WTC11 (cell line): Measurements from ENCODE around the gene SIRPB2. TPM values are rescaled to one million over a fixed set of nuclear protein-coding genes. Genes with fewer than 3 reads are reported as not detected.

Experiments used
- ATAC-seq: fragments of 200-7000 bp; cut with Tn5 transposase; 2 replicates; pipeline ENCODE4 v1.10.0; 2021; ENCODE audit warnings: mild to moderate bottlenecking, moderate library complexity
- CTCF ChIA-PET: fragments of 300-600 bp; sonication (Branson Sonifier 250); formaldehyde crosslinking; loops from one replicate; lab custom pipeline; 2021; ENCODE audit warnings: antibody characterized with exemption; lab: Charles Lee
- POLR2A ChIA-PET: fragments of 350-600 bp; sonication (Branson Sonifier 250); formaldehyde crosslinking; loops from one replicate; lab custom pipeline; 2021; ENCODE audit warnings: antibody characterized with exemption; lab: Charles Lee
- DNase-seq: peaks from one replicate; pipeline ENCODE4 v3.0.0; 2021; ENCODE audit warnings: low spot score
- H3K27ac Mint-ChIP-seq: 2 replicates; pipeline ENCODE4 v1.8.0; 2021; ENCODE audit warnings: mixed read lengths
- H3K27me3 Mint-ChIP-seq: 2 replicates; pipeline ENCODE4 v1.8.0; 2021; ENCODE audit warnings: low read depth, mild to moderate bottlenecking, moderate library complexity, mixed read lengths
- H3K36me3 Mint-ChIP-seq: 2 replicates; pipeline ENCODE4 v1.8.0; 2021; ENCODE audit warnings: mixed read lengths
- H3K4me1 Mint-ChIP-seq: 2 replicates; pipeline ENCODE4 v1.8.0; 2022; ENCODE audit warnings: mixed read lengths
- H3K4me3 Mint-ChIP-seq: 2 replicates; pipeline ENCODE4 v1.8.0; 2021; ENCODE audit warnings: mild to moderate bottlenecking, moderate library complexity, mixed read lengths
- H3K9me3 Mint-ChIP-seq: 2 replicates; pipeline ENCODE4 v1.8.0; 2021; ENCODE audit warnings: mixed read lengths
- ARID4B ChIP-seq: sonication (generic); formaldehyde crosslinking; IDR thresholded peaks from 2 replicates; pipeline ENCODE4 v1.8.0; 2023; ENCODE audit warnings: missing genetic modification reagents, mild to moderate bottlenecking, borderline replicate concordance
- CBFB ChIP-seq: sonication (generic); formaldehyde crosslinking; IDR thresholded peaks from 2 replicates; pipeline ENCODE4 v1.8.1; 2022; ENCODE audit warnings: mild to moderate bottlenecking, low read depth, missing genetic modification reagents
- CTCF ChIP-seq: fragments of 200-600 bp; IDR thresholded peaks from 2 replicates; pipeline ENCODE4 v1.8.0; 2022; ENCODE audit warnings: antibody characterized with exemption
- ESRRA ChIP-seq: sonication (generic); formaldehyde crosslinking; IDR thresholded peaks from 2 replicates; pipeline ENCODE4 v1.8.1; 2022; ENCODE audit warnings: mild to moderate bottlenecking, missing genetic modification reagents, borderline replicate concordance
- FOXJ3 ChIP-seq: sonication (generic); formaldehyde crosslinking; IDR thresholded peaks from 2 replicates; pipeline ENCODE4 v1.9.0; 2021; ENCODE audit warnings: missing genetic modification reagents, mild to moderate bottlenecking, borderline replicate concordance
- GRHL2 ChIP-seq: fragments of 250-450 bp; sonication (Bioruptor Pico); IDR thresholded peaks from 2 replicates; pipeline ENCODE4 v1.8.0; 2022; ENCODE audit warnings: mild to moderate bottlenecking, moderate library complexity; ENCODE audit not compliant: insufficient replicate concordance, severe bottlenecking
- GTF2I ChIP-seq: fragments of 250-450 bp; sonication (Bioruptor Pico); conservative IDR thresholded peaks from 2 replicates; pipeline ENCODE4 v1.4.0; 2021; ENCODE audit warnings: mild to moderate bottlenecking
- KAT7 ChIP-seq: sonication (generic); formaldehyde crosslinking; IDR thresholded peaks from 2 replicates; pipeline ENCODE4 v1.8.1; 2023; ENCODE audit warnings: missing genetic modification reagents, mild to moderate bottlenecking, borderline replicate concordance
- NFATC4 ChIP-seq: fragments of 250-450 bp; sonication (Bioruptor Pico); IDR thresholded peaks from 2 replicates; pipeline ENCODE4 v1.9.0; 2021; ENCODE audit warnings: mild to moderate bottlenecking
- NFE2L1 ChIP-seq: sonication (generic); formaldehyde crosslinking; IDR thresholded peaks from 2 replicates; pipeline ENCODE4 v1.8.1; 2023; ENCODE audit warnings: missing genetic modification reagents
- NFYB ChIP-seq: sonication (generic); formaldehyde crosslinking; conservative IDR thresholded peaks from 2 replicates; pipeline ENCODE4 v1.8.0; 2022; ENCODE audit warnings: low read depth, missing genetic modification reagents
- NR1H2 ChIP-seq: sonication (generic); formaldehyde crosslinking; IDR thresholded peaks from 2 replicates; pipeline ENCODE4 v1.9.0; 2021; ENCODE audit warnings: mild to moderate bottlenecking, moderate library complexity, missing genetic modification reagents
- NR2C2 ChIP-seq: sonication (generic); formaldehyde crosslinking; IDR thresholded peaks from 2 replicates; pipeline ENCODE4 v1.8.0; 2022; ENCODE audit warnings: mild to moderate bottlenecking, missing genetic modification reagents
- PRRX2 ChIP-seq: fragments of 250-450 bp; sonication (Bioruptor Pico); IDR thresholded peaks from 2 replicates; pipeline ENCODE4 v1.8.0; 2021; ENCODE audit warnings: mild to moderate bottlenecking
- TCF7 ChIP-seq: sonication (generic); formaldehyde crosslinking; IDR thresholded peaks from 2 replicates; pipeline ENCODE4 v1.8.0; 2022; ENCODE audit warnings: mild to moderate bottlenecking, low read depth, missing genetic modification reagents, moderate library complexity
- TEAD1 ChIP-seq: sonication (generic); formaldehyde crosslinking; IDR thresholded peaks from 2 replicates; pipeline ENCODE4 v1.8.0; 2022; ENCODE audit warnings: mild to moderate bottlenecking, missing genetic modification reagents
- TEAD4 ChIP-seq: sonication (generic); formaldehyde crosslinking; IDR thresholded peaks from 2 replicates; pipeline ENCODE4 v1.8.0; 2022; ENCODE audit warnings: mild to moderate bottlenecking, missing genetic modification reagents
- ZNF263 ChIP-seq: sonication (generic); formaldehyde crosslinking; IDR thresholded peaks from 2 replicates; pipeline ENCODE4 v1.8.1; 2022; ENCODE audit warnings: low read depth, mild to moderate bottlenecking, moderate library complexity, missing genetic modification reagents
- ZNF671 ChIP-seq: fragments of 250-450 bp; sonication (Bioruptor Pico); IDR thresholded peaks from 2 replicates; pipeline ENCODE4 v1.8.0; 2021; ENCODE audit warnings: mild to moderate bottlenecking
- ZSCAN18 ChIP-seq: fragments of 250-450 bp; sonication (Bioruptor Pico); IDR thresholded peaks from 2 replicates; pipeline ENCODE4 v2.1.2; 2022; ENCODE audit warnings: mild to moderate bottlenecking, moderate library complexity
- total RNA-seq: library from RNA; stranded (reverse); gene quantifications from 3 replicates; pipeline ENCODE4 v1.2.3, GENCODE V29; 2021
- TF ChIP-seq, protein P1 (sequence below): fragments of 250-450 bp; sonication (Bioruptor Pico); conservative IDR thresholded peaks from 2 replicates; pipeline ENCODE4 v1.9.0; 2021; ENCODE audit warnings: mild to moderate bottlenecking

SIRPB2 gene
- total RNA-seq, 1 experiment from 2014 or later = not detected

- TF ChIP-seq ARID4B = no peak
- TF ChIP-seq ESRRA (CRISPR knock-in tag) = no peak
- no peak for TF ChIP-seq CTCF
- TF ChIP-seq, protein P1, sequence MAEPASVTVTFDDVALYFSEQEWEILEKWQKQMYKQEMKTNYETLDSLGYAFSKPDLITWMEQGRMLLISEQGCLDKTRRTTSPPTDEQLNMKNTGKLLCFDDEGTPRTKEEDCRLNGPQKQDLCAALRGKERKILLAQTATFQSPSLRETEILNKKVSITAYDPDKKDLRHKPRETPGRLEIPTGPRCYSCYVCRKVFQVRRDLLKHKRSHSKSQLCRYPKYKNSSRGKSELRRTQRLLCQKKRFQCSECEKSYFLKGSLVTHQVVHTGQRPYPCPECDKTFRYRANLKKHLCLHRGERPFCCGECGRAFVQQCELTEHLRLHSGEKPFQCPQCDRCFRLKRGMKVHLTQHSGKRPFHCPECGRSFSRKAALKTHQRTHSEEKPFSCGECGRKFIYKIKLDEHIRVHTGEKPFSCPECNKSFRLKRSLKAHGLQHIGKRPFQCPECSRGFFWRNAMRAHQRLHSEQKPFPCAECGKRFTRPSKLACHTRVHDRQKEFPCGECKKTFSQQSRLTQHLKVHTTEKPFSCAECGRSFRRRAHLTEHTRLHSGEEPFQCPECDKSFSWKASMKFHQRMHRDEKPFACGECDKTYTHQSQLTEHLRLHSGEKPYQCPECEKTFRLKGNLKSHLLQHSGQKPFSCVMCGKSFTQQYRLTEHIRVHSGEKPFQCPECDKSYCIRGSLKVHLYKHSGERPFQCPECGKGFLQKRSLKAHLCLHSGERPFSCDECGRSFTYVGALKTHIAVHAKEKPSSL (CRISPR knock-in tag) = no peak
Measured at GRCh38 chr20:1450926-1451491, 40.2 kb downstream of the SIRPB2 start (continued).

- ATAC-seq (no peak), DNase-seq (no peak)
- Mint-ChIP-seq H3K36me3 (peaks cover 97% of the 10 kb centered on the region), H3K4me3 (no peak overlapping the region), H3K9me3 (peaks cover 16% of the 10 kb centered on the region), H3K27me3 (no peaks in the 10 kb centered on the region), H3K4me1 (no peaks in the 10 kb centered on the region), H3K27ac (no peak overlapping the region)
- POLR2A ChIA-PET = no interaction called here
- CTCF ChIA-PET = interaction anchor here (1.0 to 1.2 kb wide), 2 partner anchors 12 to 264 kb away, joined by 3 to 4 read pairs; no protein-coding TSS in a partner anchor
- TF ChIP-seq CBFB (CRISPR knock-in tag) = no peak
- TF ChIP-seq ZNF671 (CRISPR knock-in tag) = no peak
- no peak for TF ChIP-seq TCF7
- TF ChIP-seq NR2C2 (CRISPR knock-in tag) = no peak
- TF ChIP-seq NFE2L1 (CRISPR knock-in tag) = no peak
- no peak for TF ChIP-seq ZNF263 (CRISPR knock-in tag)
- TF ChIP-seq PRRX2 (CRISPR knock-in tag) = no peak
- no peak for TF ChIP-seq NFATC4 (CRISPR knock-in tag)
- TF ChIP-seq GRHL2 = no peak
- TF ChIP-seq GTF2I (CRISPR knock-in tag) = no peak
- no peak for TF ChIP-seq ZSCAN18 (CRISPR knock-in tag)
- TF ChIP-seq CTCF = no peak
- no peak for TF ChIP-seq NR1H2 (CRISPR knock-in tag)
- TF ChIP-seq FOXJ3 (CRISPR knock-in tag) = no peak
- no peak for TF ChIP-seq KAT7 (CRISPR knock-in tag)
- no peak for TF ChIP-seq TEAD1 (CRISPR knock-in tag)
- no peak for TF ChIP-seq TEAD4 (CRISPR knock-in tag)
- TF ChIP-seq NFYB = no peak
Measured at GRCh38 chr20:1449370-1449769, 41.9 kb downstream of the SIRPB2 start.
